ENCODE results near the gene PLPPR5.
"Not testable (repeated sequence)": the region's sequence is repeated elsewhere in the genome, so short reads cannot be mapped to it uniquely, and the experiment has no call there.

Gene PLPPR5, protein sequence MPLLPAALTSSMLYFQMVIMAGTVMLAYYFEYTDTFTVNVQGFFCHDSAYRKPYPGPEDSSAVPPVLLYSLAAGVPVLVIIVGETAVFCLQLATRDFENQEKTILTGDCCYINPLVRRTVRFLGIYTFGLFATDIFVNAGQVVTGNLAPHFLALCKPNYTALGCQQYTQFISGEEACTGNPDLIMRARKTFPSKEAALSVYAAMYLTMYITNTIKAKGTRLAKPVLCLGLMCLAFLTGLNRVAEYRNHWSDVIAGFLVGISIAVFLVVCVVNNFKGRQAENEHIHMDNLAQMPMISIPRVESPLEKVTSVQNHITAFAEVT

DNA sequence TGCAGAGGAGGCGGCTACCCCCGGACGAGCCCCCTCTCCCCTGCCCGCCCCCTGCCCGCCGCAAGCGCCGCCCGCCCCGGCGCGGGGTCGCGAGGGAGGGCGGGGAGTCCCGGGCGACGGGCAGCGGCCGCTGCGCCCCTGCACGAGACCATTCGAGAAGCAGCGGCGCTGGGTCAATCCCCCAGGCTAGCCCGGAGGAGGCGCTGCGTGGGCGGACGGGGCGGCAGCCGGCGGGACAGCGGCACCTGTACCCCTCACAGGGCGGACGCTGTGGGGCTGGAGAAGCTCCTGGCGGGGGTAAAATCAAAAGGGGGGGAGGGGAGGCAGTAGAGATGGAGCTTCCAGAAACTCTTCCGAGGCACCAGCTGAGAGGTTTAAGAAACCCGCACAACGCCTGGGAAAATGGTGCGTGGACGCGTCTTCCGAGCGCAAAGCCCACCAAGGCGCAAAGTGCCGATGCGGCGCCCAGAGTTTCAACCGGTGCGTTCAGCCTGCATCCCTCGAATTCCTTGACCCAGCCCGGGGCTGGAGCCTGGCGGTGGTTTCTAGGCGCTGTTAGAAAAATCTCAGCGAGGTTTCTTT is at the start of gene PLPPR5:
TSS of gene PLPPR5 (minus strand) at position 1 of the 582 bp plus-strand sequence. CDS start 190 bp downstream, outside the sequence.
- peak; percentile 76 for DNase-seq (ENCODE audit: low spot score)

DNA sequence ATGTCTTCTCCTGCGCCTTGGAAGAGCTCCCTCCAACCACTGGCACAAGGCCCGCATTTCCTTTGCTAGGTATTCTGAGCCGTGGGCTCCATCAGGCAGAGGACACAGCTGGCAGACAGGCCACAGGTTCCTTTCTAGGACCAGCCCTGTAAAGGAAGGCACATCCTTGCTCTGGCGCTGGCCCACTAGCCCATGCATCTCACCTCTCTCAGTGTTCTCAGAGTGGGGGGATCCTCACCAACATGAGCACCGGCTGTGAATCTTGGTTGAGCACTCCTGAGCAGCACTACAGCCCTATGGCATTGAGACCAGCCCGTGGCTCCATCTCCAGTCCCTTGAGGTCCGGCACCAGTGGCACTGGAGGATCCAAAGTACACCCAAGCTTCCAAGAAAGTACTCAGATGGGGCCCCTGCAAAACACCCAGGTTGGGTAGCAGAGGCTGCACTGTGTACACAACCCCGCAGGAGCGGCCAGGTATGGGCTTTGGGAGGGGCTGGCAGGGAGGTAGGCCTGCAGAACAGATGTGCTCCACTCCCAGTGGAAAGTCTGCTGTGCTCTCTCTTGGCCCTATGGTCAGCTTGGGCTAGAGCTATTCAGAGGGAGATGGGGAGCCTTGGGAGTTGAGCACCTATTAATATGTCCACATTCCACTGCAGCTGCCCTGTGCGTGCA is 47.1 kb upstream of the PLPPR5 start:
- no peak for DNase-seq (ENCODE audit: low spot score)

GRCh38 chr1:99049745-99050144 is 45.1 kb upstream of the PLPPR5 start:
- DNase-seq (ENCODE audit: low spot score) = no peak

DNA sequence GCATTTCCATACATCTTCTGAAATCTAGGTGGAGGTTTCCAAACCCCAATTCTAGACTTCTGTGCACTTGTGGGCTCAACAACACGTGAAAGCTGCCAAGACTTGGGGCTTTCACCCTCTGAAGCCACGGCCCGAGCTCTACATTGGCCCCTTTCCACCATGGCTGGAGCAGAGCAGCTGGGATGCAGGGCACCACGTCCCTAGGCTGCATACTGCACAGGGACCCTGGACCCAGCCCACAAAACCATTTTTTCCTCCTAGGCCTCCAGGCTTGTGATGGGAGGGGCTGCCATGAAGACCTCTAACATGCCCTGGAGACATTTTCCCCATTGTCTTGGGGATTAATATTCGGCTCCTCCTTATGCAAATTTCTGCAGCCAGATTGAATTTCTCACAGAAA is 32.1 kb upstream of the PLPPR5 start:
- not testable (repeated sequence) for DNase-seq (ENCODE audit: low spot score)

DNA sequence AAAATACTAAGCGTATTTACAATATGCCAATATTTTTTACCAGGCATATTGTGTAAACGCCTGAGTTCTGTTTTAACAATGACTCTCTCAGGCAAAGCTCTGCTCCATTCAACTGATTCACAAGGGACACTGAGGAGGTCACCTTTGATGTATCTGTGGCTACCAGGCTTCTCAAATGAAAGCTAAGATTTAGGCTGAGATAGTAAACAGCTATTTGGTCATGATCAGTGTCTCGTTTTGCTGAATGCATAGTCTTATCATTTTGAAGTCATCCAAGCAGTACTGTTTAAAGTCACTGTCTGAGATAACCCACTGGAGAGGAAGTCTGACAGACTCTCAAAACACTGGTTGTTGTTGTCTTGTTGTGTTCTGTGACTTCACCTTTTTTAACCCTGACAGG is 13.7 kb upstream of the PLPPR5 start:
- no peak for DNase-seq (ENCODE audit: low spot score)

DNA sequence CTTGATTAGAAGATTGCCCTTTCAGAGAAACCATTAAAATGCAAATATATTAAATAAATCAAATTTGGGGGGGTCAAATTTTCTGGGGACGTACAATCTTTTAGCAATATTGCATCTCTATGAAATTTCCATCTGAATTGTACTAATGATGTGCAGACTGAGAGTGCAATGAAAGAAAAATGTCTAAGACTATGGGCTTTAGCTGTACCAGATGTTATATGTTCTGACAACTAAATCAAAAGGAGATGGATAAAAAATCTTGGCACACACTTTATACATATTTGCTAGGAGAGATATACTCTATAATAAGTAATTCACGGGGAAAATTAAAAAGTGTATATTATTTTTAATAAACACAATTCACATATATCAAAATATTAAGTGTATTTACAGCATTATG is 13.0 kb upstream of the PLPPR5 start:
- no peak for DNase-seq (ENCODE audit: low spot score)

DNA sequence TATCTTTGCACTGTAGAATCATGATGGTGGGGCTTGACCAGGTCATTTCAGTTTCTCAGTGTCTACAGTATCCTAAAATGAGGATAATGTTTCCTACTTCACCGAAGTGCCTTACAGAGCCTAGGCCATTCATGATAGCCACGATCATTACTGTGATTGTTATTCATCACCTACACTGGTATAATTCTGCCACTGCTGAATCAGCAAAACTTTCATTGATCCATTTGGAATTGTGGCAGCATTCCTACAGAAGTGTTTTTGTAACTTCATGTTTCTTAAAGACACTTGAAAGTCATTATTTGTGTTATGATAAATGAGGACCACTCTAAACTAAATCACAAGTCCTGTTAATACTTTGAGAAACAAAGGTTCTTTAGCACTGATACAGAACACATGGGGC is 6.0 kb upstream of the PLPPR5 start:
- DNase-seq (ENCODE audit: low spot score) = no peak

GRCh38 chr1:99007366-99007765 is 2.7 kb upstream of the PLPPR5 start:
- no peak for DNase-seq (ENCODE audit: low spot score)

DNA sequence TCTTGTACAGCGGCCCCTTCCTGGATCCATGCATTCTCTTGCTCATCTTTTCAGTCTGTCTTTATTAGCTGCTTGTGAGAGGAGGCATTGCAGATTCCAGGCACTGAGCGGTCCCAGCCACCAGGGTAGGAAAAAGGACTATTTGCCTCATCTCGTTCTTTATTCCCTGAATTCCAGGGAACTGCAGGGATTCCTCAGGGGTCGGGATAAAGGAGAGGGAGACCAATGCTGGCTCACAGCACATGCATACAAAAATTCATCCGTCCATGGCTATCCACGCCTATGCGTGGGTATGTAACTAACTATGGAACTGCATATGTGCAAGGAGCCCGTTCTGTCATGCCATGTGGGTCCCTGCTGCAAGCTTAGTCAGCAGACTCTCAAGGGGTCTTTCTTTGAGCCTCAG is 879 bp upstream of the PLPPR5 start:
- DNase-seq (ENCODE audit: low spot score) = peak; percentile 47

GRCh38 chr1:99004254-99004860 is 304 bp downstream of the PLPPR5 start:
- DNase-seq (ENCODE audit: low spot score) = peak; percentile 73

- peak; percentile 52 for DNase-seq (ENCODE audit: low spot score)
Observed at GRCh38 chr1:99003581-99004253, 944 bp downstream of the PLPPR5 start.

DNA sequence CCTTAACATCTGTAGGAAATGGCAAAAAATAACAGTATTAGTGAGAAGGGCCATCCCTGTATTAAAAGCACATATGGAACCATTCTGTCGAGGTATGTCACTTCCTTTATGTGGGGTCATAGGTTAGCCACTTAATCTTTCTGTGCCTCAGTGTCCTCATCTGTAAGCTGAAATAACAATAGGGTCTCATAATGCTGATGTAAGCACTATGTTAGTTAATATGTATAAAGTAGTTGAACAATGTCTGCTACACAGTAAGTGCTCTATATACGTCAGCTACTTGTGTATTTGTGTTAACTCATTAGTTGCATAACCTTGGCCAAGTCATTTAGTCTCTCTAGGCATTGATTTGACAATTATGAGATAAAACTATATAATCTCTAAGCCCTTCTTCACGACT is 11.8 kb downstream of the PLPPR5 start:
- DNase-seq (ENCODE audit: low spot score) = no peak

DNA sequence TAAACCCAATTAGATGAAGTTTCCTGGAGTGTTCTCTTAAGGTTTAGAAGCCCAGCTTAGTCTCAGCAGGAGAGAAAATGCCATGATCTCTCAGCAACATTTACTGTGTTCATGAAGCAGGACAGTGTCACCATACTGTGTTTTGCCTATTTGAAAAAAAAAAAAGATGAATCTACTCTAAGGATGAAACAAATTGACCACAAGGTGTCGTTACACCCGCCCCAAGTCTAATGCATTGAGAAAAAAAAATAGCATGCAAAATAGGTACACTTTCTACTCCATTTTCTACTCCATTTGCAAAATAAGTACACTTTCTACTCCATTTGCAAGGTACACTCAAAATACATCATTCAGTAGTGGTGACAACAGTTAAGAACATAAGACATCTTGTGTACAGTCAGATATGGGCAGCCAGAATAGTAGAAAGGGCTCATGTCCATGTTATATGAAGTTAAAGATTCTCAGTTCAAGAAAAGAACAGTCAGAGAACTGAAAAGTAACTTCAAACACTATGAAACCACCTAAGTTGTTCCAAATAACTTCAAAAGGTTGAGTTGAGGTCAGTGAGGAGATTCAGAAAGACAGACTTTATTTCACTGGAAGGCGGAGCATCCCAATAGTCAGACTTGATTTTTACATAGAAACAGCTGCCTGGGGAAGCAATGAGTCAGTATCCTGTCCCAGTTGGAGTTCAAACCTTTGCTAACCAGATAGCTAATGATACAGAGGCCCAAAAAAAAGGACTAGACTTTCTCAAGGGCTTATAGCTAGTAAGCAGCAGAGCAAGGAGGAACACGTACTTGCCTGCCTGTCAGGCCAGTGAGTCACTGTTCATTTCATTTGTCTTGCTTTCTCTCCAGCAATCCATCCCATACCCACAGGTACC is 13.3 kb downstream of the PLPPR5 start:
- DNase-seq (ENCODE audit: low spot score) = no peak

DNA sequence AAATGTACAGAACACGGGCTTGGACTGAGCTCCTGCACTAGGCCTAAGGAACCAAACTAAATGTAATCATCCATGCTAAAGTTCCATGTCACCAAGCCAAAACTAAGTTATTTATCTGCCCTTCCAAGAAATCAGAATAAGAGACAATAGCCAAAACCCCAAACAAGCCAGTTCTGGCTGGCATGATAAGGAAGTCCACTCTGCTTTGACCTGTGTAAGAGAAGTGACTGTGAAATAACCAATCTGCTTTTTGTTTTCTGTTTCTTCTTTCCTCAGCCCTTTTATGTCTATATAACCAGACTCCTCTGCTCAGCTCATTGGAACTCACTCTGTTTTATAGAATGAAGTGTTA is 15.1 kb downstream of the PLPPR5 start:
- no peak for DNase-seq (ENCODE audit: low spot score)

DNA sequence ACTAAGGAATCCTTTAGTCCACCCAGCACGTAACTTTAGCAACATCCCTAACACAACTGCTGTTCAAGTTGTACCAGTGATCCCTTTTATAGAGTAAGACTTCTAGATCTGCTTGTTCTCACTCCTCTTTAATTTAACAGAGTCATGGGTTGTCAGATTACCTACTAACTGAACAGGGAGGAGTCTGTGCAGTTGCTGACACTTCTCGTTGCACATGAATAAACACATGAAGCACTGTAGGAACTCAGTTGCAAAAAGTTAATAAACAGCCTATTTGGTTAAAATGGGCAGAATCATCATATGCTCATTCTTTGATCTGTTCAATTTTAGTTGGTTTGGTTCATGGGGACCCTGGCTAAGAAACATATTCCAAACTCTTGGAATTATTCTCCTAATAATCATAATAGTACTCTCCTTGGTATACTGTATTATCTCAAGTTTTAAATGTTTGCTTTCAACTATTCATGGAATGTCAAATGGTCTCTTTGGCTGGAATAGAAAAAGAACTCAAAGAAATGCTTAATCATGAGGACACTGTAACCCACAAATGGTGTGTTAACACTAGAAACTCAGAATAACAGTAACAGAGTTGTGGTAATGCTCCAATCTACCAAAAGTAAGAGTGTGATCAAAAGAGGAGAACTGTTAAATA is 15.6 kb downstream of the PLPPR5 start:
- no peak for DNase-seq (ENCODE audit: low spot score)

DNA sequence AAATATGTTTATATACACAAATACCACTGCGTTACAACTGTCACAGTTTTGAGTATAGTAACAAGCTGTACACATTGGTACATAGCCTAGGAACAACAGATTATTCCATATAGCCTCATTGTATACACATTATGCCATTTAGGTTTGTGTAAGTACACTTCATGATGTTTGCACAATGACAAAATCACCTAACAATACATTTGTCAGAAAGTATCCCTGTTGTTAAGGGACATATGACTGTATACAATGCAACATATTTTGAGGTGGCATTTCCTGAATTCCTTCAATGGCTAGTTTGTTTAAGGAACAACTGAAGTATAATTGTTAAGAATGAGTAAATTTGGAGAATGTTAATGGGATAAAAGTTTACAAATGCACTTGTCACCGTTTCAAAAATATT is 19.0 kb downstream of the PLPPR5 start:
- DNase-seq (ENCODE audit: low spot score) = no peak

GRCh38 chr1:98981917-98982513 is 22.6 kb downstream of the PLPPR5 start:
- DNase-seq (ENCODE audit: low spot score) = no peak

DNA sequence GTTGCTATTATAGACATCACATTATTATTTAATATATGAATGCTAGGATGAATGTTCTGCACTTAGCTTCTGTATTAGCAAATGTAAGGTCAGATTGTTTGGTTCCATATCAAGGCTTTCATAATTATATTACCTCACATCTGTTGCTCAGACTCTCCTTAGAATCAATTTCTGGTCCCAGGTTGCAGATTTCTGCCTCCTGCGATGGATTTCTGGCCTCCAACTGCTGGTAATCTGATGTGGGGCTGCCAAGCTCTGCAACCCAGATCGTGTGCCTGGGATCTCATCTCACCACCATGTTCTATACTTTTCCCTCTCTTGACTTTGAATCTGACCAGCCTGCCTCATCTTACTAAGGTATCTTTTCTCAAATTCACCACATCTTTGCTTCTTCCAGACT is 25.2 kb downstream of the PLPPR5 start:
- DNase-seq (ENCODE audit: low spot score) = no peak

GRCh38 chr1:98975810-98976209 is 28.9 kb downstream of the PLPPR5 start:
- no peak for DNase-seq (ENCODE audit: low spot score)

GRCh38 chr1:98975113-98975512 is 29.5 kb downstream of the PLPPR5 start:
- DNase-seq (ENCODE audit: low spot score) = no peak
